Dendritic cell treated with granulocyte-macrophage colony-stimulating factor and Interleukin-4, amounts not matched to agents 40 ng/mL and 50 ng/mL, for 4 days (primary cell): ENCODE measurements around the gene TIRAP.

ENCODE experiments used
- H3K27ac Mint-ChIP-seq: one replicate; pipeline ENCODE4 v1.8.0; 2022; ENCODE audit warnings: mild to moderate bottlenecking, mixed read lengths
- H3K27me3 Mint-ChIP-seq: one replicate; pipeline ENCODE4 v1.8.0; 2022; ENCODE audit warnings: mild to moderate bottlenecking, mixed read lengths
- H3K36me3 Mint-ChIP-seq: one replicate; pipeline ENCODE4 v1.8.0; 2022; ENCODE audit warnings: low read depth, mixed read lengths
- H3K4me1 Mint-ChIP-seq: one replicate; pipeline ENCODE4 v1.8.0; 2022; ENCODE audit warnings: low read depth, mixed read lengths
- H3K4me3 Mint-ChIP-seq: one replicate; pipeline ENCODE4 v1.8.0; 2022; ENCODE audit warnings: mild to moderate bottlenecking, moderate library complexity, mixed read lengths
- H3K9me3 Mint-ChIP-seq: one replicate; pipeline ENCODE4 v1.8.0; 2022; ENCODE audit warnings: mixed read lengths
- intact Hi-C: fragments of 100-400 bp; cut with micrococcal nuclease; formaldehyde crosslinking; loops from one replicate; pipeline ENCODE4 v1.15.0; 2022

The TIRAP gene

GRCh38 chr11:126334659-126335462 lies 52.0 kb downstream of the TIRAP start:
- H3K4me1 Mint-ChIP-seq, result peaks cover 22% of the 10 kb centered on the region
- H3K9me3 Mint-ChIP-seq, result no peaks in the 10 kb centered on the region
- peaks cover 72% of the 10 kb centered on the region for H3K36me3 Mint-ChIP-seq
- intact Hi-C loops, result no loop called here
- H3K4me3 Mint-ChIP-seq, result no peak overlapping the region
- H3K27me3 Mint-ChIP-seq, result no peaks in the 10 kb centered on the region
- no peak overlapping the region for H3K27ac Mint-ChIP-seq

- Mint-ChIP-seq H3K4me1 (peaks cover 22% of the 10 kb centered on the region), H3K36me3 (peaks cover 78% of the 10 kb centered on the region), H3K27ac (no peak overlapping the region), H3K4me3 (no peak overlapping the region), H3K27me3 (no peaks in the 10 kb centered on the region), H3K9me3 (no peaks in the 10 kb centered on the region)
- intact Hi-C loops, result no loop called here
Measured at GRCh38 chr11:126335463-126335760, 52.5 kb downstream of the TIRAP start.

GRCh38 chr11:126336138-126336541 lies 53.2 kb downstream of the TIRAP start:
- H3K4me3 Mint-ChIP-seq, result no peak overlapping the region
- H3K9me3 Mint-ChIP-seq, result no peaks in the 10 kb centered on the region
- peaks cover 22% of the 10 kb centered on the region for H3K4me1 Mint-ChIP-seq
- no peaks in the 10 kb centered on the region for H3K27me3 Mint-ChIP-seq
- H3K27ac Mint-ChIP-seq, result no peak overlapping the region
- intact Hi-C loops, result no loop called here
- H3K36me3 Mint-ChIP-seq, result peaks cover 83% of the 10 kb centered on the region

- intact Hi-C loops, result no loop called here
- Mint-ChIP-seq H3K4me3 (no peak overlapping the region), H3K27ac (no peak overlapping the region), H3K4me1 (peaks cover 28% of the 10 kb centered on the region), H3K9me3 (no peaks in the 10 kb centered on the region), H3K36me3 (peaks cover 83% of the 10 kb centered on the region), H3K27me3 (no peaks in the 10 kb centered on the region)
Measured at GRCh38 chr11:126336671-126337101, 53.8 kb downstream of the TIRAP start.

- no peak overlapping the region for H3K4me3 Mint-ChIP-seq
- H3K4me1 Mint-ChIP-seq, result peaks cover 32% of the 10 kb centered on the region
- intact Hi-C loops, result no loop called here
- H3K9me3 Mint-ChIP-seq, result no peaks in the 10 kb centered on the region
- H3K27ac Mint-ChIP-seq, result no peak overlapping the region
- no peaks in the 10 kb centered on the region for H3K27me3 Mint-ChIP-seq
- peaks cover 83% of the 10 kb centered on the region for H3K36me3 Mint-ChIP-seq
Measured at GRCh38 chr11:126337126-126337473, 54.2 kb downstream of the TIRAP start.

GRCh38 chr11:126337474-126338241 lies 54.8 kb downstream of the TIRAP start:
- Mint-ChIP-seq H3K4me3 (no peak overlapping the region), H3K36me3 (peaks cover 83% of the 10 kb centered on the region), H3K9me3 (no peaks in the 10 kb centered on the region), H3K27me3 (no peaks in the 10 kb centered on the region), H3K4me1 (peaks cover 38% of the 10 kb centered on the region), H3K27ac (no peak overlapping the region)
- intact Hi-C loops, result no loop called here

- H3K27ac Mint-ChIP-seq, result no peak overlapping the region
- intact Hi-C loops, result no loop called here
- H3K4me3 Mint-ChIP-seq, result no peak overlapping the region
- H3K36me3 Mint-ChIP-seq, result peaks cover 83% of the 10 kb centered on the region
- H3K9me3 Mint-ChIP-seq, result no peaks in the 10 kb centered on the region
- peaks cover 38% of the 10 kb centered on the region for H3K4me1 Mint-ChIP-seq
- H3K27me3 Mint-ChIP-seq, result no peaks in the 10 kb centered on the region
Measured at GRCh38 chr11:126338346-126339055, 55.6 kb downstream of the TIRAP start.

- Mint-ChIP-seq H3K27me3 (no peaks in the 10 kb centered on the region), H3K9me3 (no peaks in the 10 kb centered on the region), H3K4me3 (no peak overlapping the region), H3K27ac (no peak overlapping the region), H3K36me3 (peaks cover 84% of the 10 kb centered on the region), H3K4me1 (peaks cover 38% of the 10 kb centered on the region)
- intact Hi-C loops, result no loop called here
Measured at GRCh38 chr11:126339073-126339862, 56.4 kb downstream of the TIRAP start.

GRCh38 chr11:126339863-126340434 lies 57.1 kb downstream of the TIRAP start:
- Mint-ChIP-seq H3K4me1 (peaks cover 44% of the 10 kb centered on the region), H3K9me3 (no peaks in the 10 kb centered on the region), H3K27me3 (no peaks in the 10 kb centered on the region), H3K4me3 (no peak overlapping the region), H3K36me3 (peaks cover 87% of the 10 kb centered on the region), H3K27ac (no peak overlapping the region)
- intact Hi-C loops, result no loop called here

GRCh38 chr11:126340960-126341606 lies 58.2 kb downstream of the TIRAP start:
- no peak overlapping the region for H3K27ac Mint-ChIP-seq
- peaks cover 82% of the 10 kb centered on the region for H3K36me3 Mint-ChIP-seq
- peaks cover 53% of the 10 kb centered on the region for H3K4me1 Mint-ChIP-seq
- no peak overlapping the region for H3K4me3 Mint-ChIP-seq
- intact Hi-C loops, result no loop called here
- no peaks in the 10 kb centered on the region for H3K27me3 Mint-ChIP-seq
- no peaks in the 10 kb centered on the region for H3K9me3 Mint-ChIP-seq

- Mint-ChIP-seq H3K4me3 (no peak overlapping the region), H3K27ac (no peak overlapping the region), H3K36me3 (peaks cover 78% of the 10 kb centered on the region), H3K27me3 (no peaks in the 10 kb centered on the region), H3K9me3 (no peaks in the 10 kb centered on the region), H3K4me1 (peaks cover 53% of the 10 kb centered on the region)
- intact Hi-C loops, result no loop called here
Measured at GRCh38 chr11:126341760-126342161, 58.9 kb downstream of the TIRAP start.

- H3K27me3 Mint-ChIP-seq, result no peaks in the 10 kb centered on the region
- no peak overlapping the region for H3K27ac Mint-ChIP-seq
- H3K4me1 Mint-ChIP-seq, result peaks cover 51% of the 10 kb centered on the region
- intact Hi-C loops, result no loop called here
- H3K9me3 Mint-ChIP-seq, result no peaks in the 10 kb centered on the region
- H3K36me3 Mint-ChIP-seq, result peaks cover 82% of the 10 kb centered on the region
- H3K4me3 Mint-ChIP-seq, result no peak overlapping the region
Measured at GRCh38 chr11:126343051-126343450, 60.2 kb downstream of the TIRAP start.
